Prostate gland (tissue), 2 donors: ENCODE data around the gene CANT1. TPM values are rescaled to one million over a fixed set of nuclear protein-coding genes. Genes with fewer than 3 reads are reported as not detected.

Experiments used
- DNase-seq: peaks from one replicate; pipeline ENCODE4 v3.0.0-alpha.2; 2019; ENCODE audit warnings: low spot score
- H3K27ac ChIP-seq, 2 donors: fragments of 200-600 bp; sonication (generic); 2 replicates each; pipeline ENCODE4 v1.5.1; 2017 to 2019
- H3K27me3 ChIP-seq: fragments of 200-600 bp; sonication (generic); replicated peaks from 2 replicates; pipeline ENCODE4 v1.5.1; 2019; ENCODE audit not compliant: insufficient read depth
- H3K36me3 ChIP-seq, 2 donors: fragments of 200-600 bp; sonication (generic); 1 replicate in 1 of 2; 2 replicates in 1 of 2; pipeline versions ENCODE4 v1.5.1 to v1.8.1; 2017 to 2019
- H3K4me1 ChIP-seq: fragments of 200-600 bp; sonication (generic); replicated peaks from 2 replicates; pipeline ENCODE4 v1.5.1; 2019
- H3K4me3 ChIP-seq, 2 donors: fragments of 200-600 bp; sonication (generic); 2 replicates each; pipeline ENCODE4 v1.5.1; 2017 to 2019
- H3K9me3 ChIP-seq: fragments of 200-600 bp; sonication (generic); 2 replicates; pipeline ENCODE4 v1.5.1; 2017
- POLR2A ChIP-seq: fragments of 450-650 bp; IDR thresholded peaks from one replicate; pipeline ENCODE4 v1.6.1; 2016; ENCODE audit warnings: antibody characterized with exemption, mild to moderate bottlenecking
- POLR2AphosphoS5 ChIP-seq: sonication (generic); formaldehyde crosslinking; IDR thresholded peaks from one replicate; pipeline ENCODE4 v1.6.1; 2017; ENCODE audit warnings: antibody characterized with exemption
- WGBS: methylation state at CpG from one replicate; pipeline ENCODE4 v1.1.5; 2018; 5-methylcytosine and 5-hydroxymethylcytosine counted together
- intact Hi-C: fragments of 100-400 bp; cut with DNase I; formaldehyde crosslinking; loops from one replicate; pipeline ENCODE4 v1.14.2; 2022
- total RNA-seq, 2 donors: library from RNA; depleted of rRNA; stranded (reverse); fragments of >200 nt; gene quantifications; one replicate each; pipeline ENCODE4 v1.1.0, GENCODE V29; 2016
- TF ChIP-seq, protein P1 (sequence below), 4 experiments: fragments of 200-600 bp in 2 of 4; fragments of 450-650 bp in 2 of 4; sonication (generic) in 2 of 4; IDR thresholded peaks; 1 replicate in 3 of 4; 2 replicates in 1 of 4; pipeline ENCODE4 v1.5.1; 2016 to 2019; ENCODE audit warnings: antibody characterized with exemption in 4 of 4, mild to moderate bottlenecking in 2 of 4, moderate library complexity in 2 of 4

CANT1 gene
- total RNA-seq, 2 donors from 2014 or later: 89.7 to 201 TPM

DNA sequence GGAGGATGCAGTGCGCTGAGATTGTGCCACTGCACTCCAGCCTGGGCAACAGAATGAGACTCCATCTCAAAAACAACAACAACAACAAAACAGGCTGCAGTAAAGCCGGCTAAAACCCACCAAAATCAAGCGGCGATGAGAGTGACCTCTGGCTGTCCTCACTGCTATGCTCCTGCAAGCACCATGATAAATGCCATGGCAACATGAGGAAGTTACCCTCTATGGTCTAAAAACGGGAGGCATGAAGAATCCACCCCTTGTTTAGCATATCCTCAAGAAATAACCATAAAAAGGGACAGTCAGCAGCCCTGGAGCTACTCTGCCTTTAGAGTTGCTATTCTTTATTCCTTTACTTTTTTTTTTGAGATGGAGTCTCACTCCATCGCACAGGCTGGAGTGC, 21.4 kb downstream of the CANT1 start:
- Histone ChIP-seq H3K27me3 (no peaks in the 10 kb centered on the region), H3K4me3 (no peak overlapping the region), H3K4me1 (peaks cover 7% of the 10 kb centered on the region), H3K9me3 (no peaks in the 10 kb centered on the region), H3K27ac (no peak overlapping the region), H3K36me3 (peaks cover 0 to 6% of the 10 kb centered on the region in 2 donors)
- TF ChIP-seq POLR2AphosphoS5 (no peak), POLR2A (no peak)
- TF ChIP-seq, protein P1, sequence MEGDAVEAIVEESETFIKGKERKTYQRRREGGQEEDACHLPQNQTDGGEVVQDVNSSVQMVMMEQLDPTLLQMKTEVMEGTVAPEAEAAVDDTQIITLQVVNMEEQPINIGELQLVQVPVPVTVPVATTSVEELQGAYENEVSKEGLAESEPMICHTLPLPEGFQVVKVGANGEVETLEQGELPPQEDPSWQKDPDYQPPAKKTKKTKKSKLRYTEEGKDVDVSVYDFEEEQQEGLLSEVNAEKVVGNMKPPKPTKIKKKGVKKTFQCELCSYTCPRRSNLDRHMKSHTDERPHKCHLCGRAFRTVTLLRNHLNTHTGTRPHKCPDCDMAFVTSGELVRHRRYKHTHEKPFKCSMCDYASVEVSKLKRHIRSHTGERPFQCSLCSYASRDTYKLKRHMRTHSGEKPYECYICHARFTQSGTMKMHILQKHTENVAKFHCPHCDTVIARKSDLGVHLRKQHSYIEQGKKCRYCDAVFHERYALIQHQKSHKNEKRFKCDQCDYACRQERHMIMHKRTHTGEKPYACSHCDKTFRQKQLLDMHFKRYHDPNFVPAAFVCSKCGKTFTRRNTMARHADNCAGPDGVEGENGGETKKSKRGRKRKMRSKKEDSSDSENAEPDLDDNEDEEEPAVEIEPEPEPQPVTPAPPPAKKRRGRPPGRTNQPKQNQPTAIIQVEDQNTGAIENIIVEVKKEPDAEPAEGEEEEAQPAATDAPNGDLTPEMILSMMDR (IDR thresholded peaks at IDR 0.05): no peak
- 58% methylated on average over 6 of the region's 6 CpGs for WGBS
- no peak for DNase-seq
- intact Hi-C loops: no loop called here

DNA sequence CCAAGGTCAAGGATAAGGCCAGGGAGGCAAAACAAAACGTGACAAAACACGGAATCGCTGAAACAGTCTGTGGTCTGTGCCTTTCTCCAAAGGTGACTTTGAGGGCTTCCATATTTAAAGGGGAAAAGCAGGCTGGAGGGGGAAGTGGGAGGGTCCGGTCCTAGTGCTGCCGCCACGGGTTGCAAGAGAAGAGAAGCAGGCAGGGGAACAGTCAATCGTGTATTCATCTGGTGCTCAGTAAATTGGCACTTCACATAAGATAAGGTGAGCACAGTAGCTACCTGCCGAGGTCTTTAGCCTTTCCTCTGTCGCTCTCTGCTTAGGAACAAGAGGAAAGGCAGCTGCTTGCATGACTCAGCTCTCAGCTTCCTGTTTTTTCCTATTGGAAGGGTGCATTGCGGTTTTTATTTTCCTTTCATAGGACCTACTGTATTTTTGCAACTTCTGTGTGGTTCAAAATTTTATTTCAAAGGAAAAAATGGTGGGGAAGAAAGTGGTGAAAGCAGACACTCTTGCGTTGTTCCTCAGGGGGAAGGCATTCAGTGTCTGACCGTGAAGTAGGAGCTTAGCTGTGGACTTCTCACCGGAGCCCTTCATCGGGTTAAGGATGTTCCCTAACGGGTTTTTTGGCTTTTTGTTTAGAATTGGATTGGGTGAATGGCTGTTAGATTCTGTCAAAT, 22.8 kb downstream of the CANT1 start:
- TF ChIP-seq, protein P1 (IDR thresholded peaks at IDR 0.05): no peak
- TF ChIP-seq POLR2AphosphoS5: peak; percentile 55
- peak overlapping the region; percentile 42 to 58 for H3K27ac ChIP-seq

DNA sequence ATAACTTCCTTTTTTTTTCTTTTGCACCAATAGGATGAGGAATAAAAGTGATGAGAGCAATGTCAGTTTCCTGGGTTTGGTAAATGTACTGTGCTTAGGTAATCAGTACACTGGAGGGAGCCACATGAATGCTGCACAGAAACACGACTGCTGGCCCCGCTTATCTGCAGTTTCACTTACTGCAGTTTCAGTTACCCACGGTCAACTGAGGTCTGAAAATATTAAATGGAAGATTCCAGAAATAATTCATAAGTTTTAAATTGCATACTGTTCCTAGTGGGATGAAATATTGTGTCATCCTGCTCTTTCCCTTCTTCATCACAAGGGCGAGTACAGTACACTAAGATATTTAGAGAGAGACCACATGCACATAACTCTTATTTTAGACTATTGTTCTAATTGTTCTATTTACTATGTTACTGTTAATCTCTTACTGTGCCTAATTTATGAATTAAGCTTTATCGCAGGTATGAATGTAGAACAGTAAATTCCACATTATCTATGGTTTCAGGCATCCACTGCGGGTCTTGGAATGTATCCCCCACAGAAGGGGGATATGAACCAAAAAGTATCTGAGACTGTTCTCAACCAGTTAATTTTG, 23.4 kb downstream of the CANT1 start:
- Histone ChIP-seq H3K4me1 (peaks cover 7% of the 10 kb centered on the region), H3K4me3 (peak overlapping the region in 1 of 2 donors; percentile 8), H3K27me3 (no peaks in the 10 kb centered on the region), H3K9me3 (no peaks in the 10 kb centered on the region), H3K36me3 (peaks cover 0 to under 1% of the 10 kb centered on the region in 2 donors), H3K27ac (peak overlapping the region; percentile 42 to 58)
- 22% methylated on average over 6 of the region's 6 CpGs for WGBS
- intact Hi-C loops: no loop called here
- TF ChIP-seq, protein P1 (IDR thresholded peaks at IDR 0.05): peak in 2 of 4 experiments; percentile 41 to 44
- no peak for TF ChIP-seq POLR2A
- no peak for DNase-seq

More for the DNA sequence above, 22.8 kb downstream of the CANT1 start:
- H3K4me1 ChIP-seq: peaks cover 7% of the 10 kb centered on the region
- no peaks in the 10 kb centered on the region for H3K27me3 ChIP-seq
- intact Hi-C loops: no loop called here
- H3K9me3 ChIP-seq: no peaks in the 10 kb centered on the region
- H3K4me3 ChIP-seq: peak overlapping the region; percentile 8 to 13
- peaks cover 0 to 6% of the 10 kb centered on the region in 2 donors for H3K36me3 ChIP-seq
- 6% methylated on average over 15 of the region's 15 CpGs for WGBS
- DNase-seq: no peak

DNA sequence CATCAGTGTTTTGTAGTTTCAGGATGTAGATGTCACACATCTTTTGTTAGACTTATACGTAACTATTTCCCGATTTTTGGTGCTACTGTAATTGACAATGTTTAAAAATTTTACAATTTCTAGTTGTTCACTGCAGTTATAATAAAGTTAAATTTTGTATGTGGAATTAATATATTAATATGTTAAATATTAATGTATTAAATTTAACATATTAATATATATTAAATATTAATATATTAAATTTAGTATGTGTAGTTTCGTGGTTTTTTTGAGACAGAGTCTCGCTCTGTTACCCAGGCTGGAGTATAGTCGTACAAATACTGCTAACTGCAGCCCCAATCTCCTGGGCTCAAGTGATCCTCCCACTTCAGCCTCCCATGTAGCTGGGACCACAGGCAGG, 24.2 kb downstream of the CANT1 start:
- intact Hi-C loops: no loop called here
- 93% methylated on average over 5 of the region's 5 CpGs for WGBS
- TF ChIP-seq POLR2AphosphoS5 (no peak), POLR2A (no peak)
- TF ChIP-seq, protein P1 (IDR thresholded peaks at IDR 0.05): no peak
- peaks cover 7% of the 10 kb centered on the region for H3K4me1 ChIP-seq
- no peak overlapping the region for H3K27ac ChIP-seq
- no peaks in the 10 kb centered on the region for H3K36me3 ChIP-seq
- H3K4me3 ChIP-seq: no peak overlapping the region
- no peaks in the 10 kb centered on the region for H3K9me3 ChIP-seq
- no peaks in the 10 kb centered on the region for H3K27me3 ChIP-seq
- DNase-seq: no peak
